Skeletal muscle tissue (tissue), 4 donors: ENCODE results near the gene PRODH. TPM values are rescaled to one million over a fixed set of nuclear protein-coding genes. Genes with fewer than 3 reads are reported as not detected.
"Not testable (repeated sequence)": the region's sequence is repeated elsewhere in the genome, so short reads cannot be mapped to it uniquely, and the experiment has no call there.

Source experiments
- H3K27ac ChIP-seq: one replicate; pipeline ENCODE4 v1.7.0; 2013; ENCODE audit warnings: mild to moderate bottlenecking, low read depth, low read length, inconsistent platforms
- H3K27me3 ChIP-seq, 3 donors: one replicate each; pipeline ENCODE4 v1.7.0; 2013; ENCODE audit warnings: low read length in 3 of 3; ENCODE audit not compliant: control insufficient read depth in 3 of 3, insufficient read depth in 3 of 3
- H3K36me3 ChIP-seq, 3 donors: one replicate each; pipeline ENCODE4 v1.7.0; 2013; ENCODE audit warnings: low read length in 3 of 3; ENCODE audit not compliant: control insufficient read depth in 3 of 3, insufficient read depth in 3 of 3
- H3K4me1 ChIP-seq, 3 donors: one replicate each; pipeline ENCODE4 v1.7.0; 2013; ENCODE audit warnings: low read length in 3 of 3, mild to moderate bottlenecking in 3 of 3; ENCODE audit not compliant: control insufficient read depth in 3 of 3, insufficient read depth in 3 of 3
- H3K4me3 ChIP-seq, 3 donors: one replicate each; pipeline ENCODE4 v1.7.0; 2013; ENCODE audit warnings: low read length in 3 of 3
- H3K9ac ChIP-seq, 3 donors: one replicate each; pipeline ENCODE4 v1.7.0; 2013; ENCODE audit warnings: low read length in 3 of 3, mild to moderate bottlenecking in 3 of 3, moderate library complexity in 2 of 3, low read depth in 1 of 3
- H3K9me3 ChIP-seq, 3 donors: one replicate each; pipeline ENCODE4 v1.7.0; 2013; ENCODE audit warnings: low read length in 3 of 3; ENCODE audit not compliant: control insufficient read depth in 3 of 3
- total RNA-seq: library from RNA; depleted of rRNA; stranded (reverse); fragments of >200 nt; gene quantifications from one replicate; pipeline ENCODE4 v1.2.3, GENCODE V29; 2014
- donor health status: Osteomylitis.

PRODH gene
- total RNA-seq, 1 donor from 2014 or later, result 3.7 TPM

- Histone ChIP-seq H3K9ac (no peak overlapping the region), H3K4me3 (no peak overlapping the region), H3K36me3 (no peaks in the 10 kb centered on the region), H3K27me3 (no peaks in the 10 kb centered on the region), H3K9me3 (no peaks in the 10 kb centered on the region), H3K4me1 (no peaks in the 10 kb centered on the region), H3K27ac (no peak overlapping the region)
Measured at GRCh38 chr22:18909556-18909955, 26.5 kb downstream of the PRODH start.

- no peak overlapping the region for H3K4me3 ChIP-seq
- no peak overlapping the region for H3K27ac ChIP-seq
- H3K36me3 ChIP-seq, result no peaks in the 10 kb centered on the region
- no peaks in the 10 kb centered on the region for H3K27me3 ChIP-seq
- H3K9ac ChIP-seq, result no peak overlapping the region
- no peaks in the 10 kb centered on the region for H3K4me1 ChIP-seq
- H3K9me3 ChIP-seq, result no peaks in the 10 kb centered on the region
Measured at GRCh38 chr22:18906896-18907295, 29.2 kb downstream of the PRODH start.

- H3K9me3 ChIP-seq, H3K9ac ChIP-seq, H3K27ac ChIP-seq, H3K4me1 ChIP-seq, H3K36me3 ChIP-seq, H3K27me3 ChIP-seq, H3K4me3 ChIP-seq: not testable (repeated sequence)
Measured at GRCh38 chr22:18906410-18906745, 29.7 kb downstream of the PRODH start.

- H3K36me3 ChIP-seq, result no peaks in the 10 kb centered on the region
- H3K27ac ChIP-seq, result no peak within 1 kb of the TSS
- no peaks in the 10 kb centered on the region for H3K4me1 ChIP-seq
- no peak within 1 kb of the TSS for H3K9ac ChIP-seq
- no peaks in the 10 kb centered on the region for H3K9me3 ChIP-seq
- no peak within 1 kb of the TSS for H3K4me3 ChIP-seq
- H3K27me3 ChIP-seq, result no peaks in the 10 kb centered on the region
Measured at GRCh38 chr22:18905540-18906409, 30.3 kb downstream of the PRODH start, which contains the start of gene DGCR6. Gene DGCR6 (plus strand): TSS chr22:18906320. CDS start chr22:18906375, 55 bp downstream.

- not testable (repeated sequence) for H3K4me3 ChIP-seq, H3K27ac ChIP-seq, H3K9me3 ChIP-seq, H3K36me3 ChIP-seq, H3K9ac ChIP-seq, H3K4me1 ChIP-seq, H3K27me3 ChIP-seq
Measured at GRCh38 chr22:18896037-18896657, 39.9 kb downstream of the PRODH start.

- H3K27ac ChIP-seq, H3K9me3 ChIP-seq, H3K36me3 ChIP-seq, H3K4me3 ChIP-seq, H3K9ac ChIP-seq, H3K4me1 ChIP-seq, H3K27me3 ChIP-seq: not testable (repeated sequence)
Measured at GRCh38 chr22:18893775-18894174, 42.3 kb downstream of the PRODH start.

- H3K36me3 ChIP-seq, H3K9ac ChIP-seq, H3K27ac ChIP-seq, H3K9me3 ChIP-seq, H3K4me1 ChIP-seq, H3K27me3 ChIP-seq, H3K4me3 ChIP-seq: not testable (repeated sequence)
Measured at GRCh38 chr22:18890510-18891192, 45.4 kb downstream of the PRODH start.

- no peak overlapping the region for H3K27ac ChIP-seq
Measured at GRCh38 chr22:18888115-18888514, 48.0 kb downstream of the PRODH start.

GRCh38 chr22:18884465-18884864 is 51.6 kb downstream of the PRODH start:
- H3K27me3 ChIP-seq, H3K9ac ChIP-seq, H3K9me3 ChIP-seq, H3K4me1 ChIP-seq, H3K27ac ChIP-seq, H3K4me3 ChIP-seq, H3K36me3 ChIP-seq: not testable (repeated sequence)

More at GRCh38 chr22:18888115-18888514, 48.0 kb downstream of the PRODH start:
- no peaks in the 10 kb centered on the region for H3K4me1 ChIP-seq
- H3K36me3 ChIP-seq, result no peaks in the 10 kb centered on the region
- H3K27me3 ChIP-seq, result no peaks in the 10 kb centered on the region
- H3K4me3 ChIP-seq, result no peak overlapping the region
- no peak overlapping the region for H3K9ac ChIP-seq
- H3K9me3 ChIP-seq, result no peaks in the 10 kb centered on the region

GRCh38 chr22:18881260-18881659 is 54.8 kb downstream of the PRODH start:
- H3K27me3 ChIP-seq, H3K9ac ChIP-seq, H3K4me1 ChIP-seq: not testable (repeated sequence)

More at GRCh38 chr22:18881260-18881659, 54.8 kb downstream of the PRODH start:
- not testable (repeated sequence) for H3K27ac ChIP-seq, H3K9me3 ChIP-seq, H3K4me3 ChIP-seq, H3K36me3 ChIP-seq
